Hematopoietic multipotent progenitor cell treated with erythropoietin and hydrocortisone succinate and interleukin-3 and kit ligand, for 8 days (in vitro differentiated cells): ENCODE data around the gene AQP6.
"Not testable (repeated sequence)": the region's sequence is repeated elsewhere in the genome, so short reads cannot be mapped to it uniquely, and the experiment has no call there.

ENCODE experiments used
- DNase-seq: peaks from one replicate; pipeline ENCODE4 v3.0.0-alpha.2; 2015

The AQP6 gene

DNA sequence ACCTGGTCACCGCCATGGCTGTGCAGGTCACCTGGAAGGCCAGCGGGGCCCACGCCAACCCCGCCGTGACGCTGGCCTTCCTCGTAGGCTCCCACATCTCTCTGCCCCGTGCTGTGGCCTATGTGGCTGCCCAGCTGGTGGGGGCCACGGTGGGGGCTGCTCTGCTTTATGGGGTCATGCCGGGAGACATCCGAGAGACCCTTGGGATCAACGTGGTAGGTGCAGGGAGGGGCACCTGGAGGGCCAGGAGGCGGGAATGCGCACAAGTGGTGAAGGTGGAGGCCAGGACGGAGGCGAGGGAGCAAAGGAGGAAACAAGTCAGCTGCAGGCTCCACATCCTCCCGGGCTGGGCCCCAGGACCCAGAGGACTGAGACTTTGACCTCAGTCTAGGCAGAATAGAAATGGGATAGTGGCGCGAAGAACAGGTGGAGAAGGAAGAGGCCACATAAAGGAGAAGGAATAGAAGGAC is 649 bp downstream of the AQP6 start:
- no peak for DNase-seq

- DNase-seq = no peak
These were observed 1.5 kb downstream of the AQP6 start for GRCh38 chr12:49974231-49974675.

- DNase-seq = no peak
These were observed 2.0 kb downstream of the AQP6 start for GRCh38 chr12:49974677-49975317.

GRCh38 chr12:49975318-49975761 is 2.6 kb downstream of the AQP6 start:
- DNase-seq = no peak

- DNase-seq = no peak
These were observed 3.8 kb downstream of the AQP6 start for GRCh38 chr12:49976557-49976956.

DNA sequence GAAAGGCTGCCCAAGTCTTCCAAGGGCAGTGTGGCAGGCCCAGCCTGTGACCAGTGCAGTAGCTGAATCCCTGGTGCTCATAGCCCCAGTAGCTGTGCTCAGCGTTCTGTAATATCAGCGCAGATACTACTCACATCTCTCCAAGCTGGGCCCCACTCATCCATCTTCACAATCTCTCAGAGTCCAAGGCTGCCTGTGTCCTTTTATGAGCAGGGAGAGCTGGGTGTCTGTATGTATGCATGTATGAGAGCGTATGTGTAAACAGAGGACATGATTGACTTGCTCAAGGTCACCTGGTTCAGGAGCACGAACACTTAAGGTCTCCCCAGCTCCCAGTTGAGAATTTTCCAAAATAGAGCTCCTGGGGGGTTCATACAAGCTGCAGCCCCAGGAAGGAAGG is 5.4 kb downstream of the AQP6 start:
- DNase-seq = no peak

DNA sequence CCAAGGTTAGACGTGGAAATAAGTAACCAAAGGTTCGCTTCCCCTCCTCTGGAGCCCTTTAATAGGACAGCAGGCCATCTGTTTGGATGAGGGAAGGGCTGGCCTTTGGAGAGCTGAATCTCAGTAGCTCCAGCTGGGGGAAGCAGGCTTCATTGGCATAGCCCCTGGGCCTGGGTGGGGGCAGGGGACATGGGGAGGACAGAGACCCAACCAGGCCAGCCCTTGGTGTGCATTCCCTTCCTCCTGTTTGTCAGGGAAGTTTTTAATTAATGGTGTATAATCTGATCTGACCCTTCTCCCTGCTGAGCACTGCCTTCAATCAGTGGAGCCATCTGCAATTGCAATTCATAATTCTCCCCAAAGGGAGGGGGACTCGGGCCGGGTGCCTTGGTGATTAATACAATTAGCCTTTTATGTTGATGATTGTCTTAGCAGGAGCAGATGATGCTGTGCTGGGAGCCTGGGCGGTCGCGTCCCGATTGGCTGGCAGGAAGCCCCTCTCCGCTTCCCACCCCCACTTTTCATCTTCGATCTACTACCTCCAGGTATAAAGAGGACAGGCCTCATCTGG is 6.4 kb downstream of the AQP6 start:
- no peak for DNase-seq

- no peak for DNase-seq
These were observed 7.0 kb downstream of the AQP6 start for GRCh38 chr12:49979791-49980190.

- no peak for DNase-seq
These were observed 8.0 kb downstream of the AQP6 start for GRCh38 chr12:49980501-49981349.

GRCh38 chr12:49982246-49983087 is 9.7 kb downstream of the AQP6 start:
- DNase-seq = peak; percentile 10

GRCh38 chr12:49983892-49984291 is 11.1 kb downstream of the AQP6 start:
- peak; percentile 62 for DNase-seq

GRCh38 chr12:49984476-49985359 is 12.0 kb downstream of the AQP6 start:
- no peak for DNase-seq

GRCh38 chr12:49985981-49986380 is 13.2 kb downstream of the AQP6 start:
- no peak for DNase-seq

- DNase-seq = not testable (repeated sequence)
These were observed 13.7 kb downstream of the AQP6 start for GRCh38 chr12:49986476-49986875.

GRCh38 chr12:49987625-49988303 is 15.0 kb downstream of the AQP6 start:
- DNase-seq = no peak

GRCh38 chr12:49989400-49989799 is 16.7 kb downstream of the AQP6 start:
- not testable (repeated sequence) for DNase-seq

- DNase-seq = no peak
These were observed 17.5 kb downstream of the AQP6 start for GRCh38 chr12:49990273-49990672.

DNA sequence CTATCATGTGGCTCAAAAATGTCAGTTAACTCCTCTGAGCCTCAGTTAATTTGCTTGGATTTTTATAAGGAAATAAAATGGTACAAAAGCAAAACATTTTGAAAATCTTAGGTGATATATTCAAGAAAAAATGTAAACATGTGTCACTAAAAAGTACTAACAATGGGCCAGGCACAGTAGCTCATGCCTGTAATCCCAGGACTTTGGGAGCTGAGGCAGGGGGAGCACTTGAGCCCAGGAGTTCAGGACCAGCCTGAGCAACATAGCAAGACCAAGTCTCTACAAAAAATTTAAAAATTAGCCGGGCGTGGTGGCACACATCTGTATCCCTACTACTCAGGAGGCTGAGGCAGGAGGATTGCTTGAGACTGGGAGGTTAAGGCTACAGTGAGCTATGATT is 25.7 kb downstream of the AQP6 start:
- DNase-seq = no peak

GRCh38 chr12:50003595-50003994 is 30.8 kb downstream of the AQP6 start:
- DNase-seq = no peak

DNA sequence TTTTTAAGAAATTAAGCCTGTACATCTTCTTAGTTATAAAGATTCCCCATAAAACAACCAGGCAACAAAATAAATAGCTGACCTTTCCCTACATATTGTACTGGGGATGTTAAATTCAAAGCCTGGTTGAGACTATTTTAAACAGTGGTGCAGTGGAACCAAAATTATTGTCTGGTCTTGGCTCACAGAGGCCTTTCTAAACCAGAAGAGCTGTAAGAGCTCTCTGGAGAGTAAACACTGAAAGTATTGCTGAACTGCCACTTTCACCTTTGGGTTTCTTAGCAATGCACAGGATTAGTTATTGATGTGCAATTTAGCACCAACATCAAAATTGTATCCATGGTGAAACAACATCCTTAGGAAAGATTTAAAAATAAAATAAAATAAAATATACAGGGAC is 31.9 kb downstream of the AQP6 start:
- DNase-seq = no peak

DNA sequence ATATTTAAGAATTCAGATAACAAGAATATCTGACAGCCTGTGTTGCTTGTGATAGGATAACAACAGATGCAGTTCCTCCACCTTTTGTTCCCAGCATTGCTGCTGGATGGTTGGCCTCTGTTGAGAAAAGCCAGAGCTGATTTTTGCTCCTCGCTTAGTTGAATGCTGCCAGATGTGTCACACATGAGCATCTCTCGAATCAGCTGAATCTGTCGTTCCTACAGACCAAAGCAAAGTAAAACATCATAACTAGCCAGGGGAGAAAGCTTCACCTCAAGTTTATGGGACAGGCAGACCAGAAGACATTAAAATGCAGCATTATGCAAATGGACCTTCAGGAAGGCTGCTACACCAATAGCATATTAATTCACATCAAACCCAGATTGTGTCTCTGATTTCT is 32.4 kb downstream of the AQP6 start:
- DNase-seq = no peak
